OCI-LY7 (cell line): Measurements from ENCODE around the gene FAM181A. TPM values are rescaled to one million over a fixed set of nuclear protein-coding genes. Genes with fewer than 3 reads are reported as not detected.

Source experiments
- BruUV-seq: library from RNA; stranded (reverse); fragments of 400-500 nt; replicated peaks from 2 replicates; lab custom pipeline; 2021; lab: Mats Ljungman, UMichigan
- CTCF ChIA-PET: fragments of 300-600 bp; sonication (Branson Sonifier 250); formaldehyde crosslinking; loops from one replicate; lab custom pipeline; 2022; ENCODE audit warnings: antibody characterized with exemption; ENCODE audit not compliant: unreplicated experiment; lab: Charles Lee
- POLR2A ChIA-PET: fragments of 300-600 bp; sonication (Branson Sonifier 250); formaldehyde crosslinking; loops from one replicate; lab custom pipeline; 2022; ENCODE audit warnings: antibody characterized with exemption; lab: Charles Lee
- DNase-seq: peaks from one replicate; pipeline ENCODE4 v3.0.0-alpha.2; 2015; ENCODE audit warnings: low spot score
- H2AFZ ChIP-seq: fragments of 200-600 bp; sonication (generic), shearing (Covaris generic); 2 replicates; pipeline ENCODE4 v1.6.1; 2014; ENCODE audit warnings: mild to moderate bottlenecking, antibody characterized with exemption, low read length, moderate library complexity
- H3K27ac ChIP-seq: fragments of 200-600 bp; sonication (generic); 2 replicates; pipeline ENCODE4 v1.5.1; 2014; ENCODE audit warnings: mixed run types, low read depth, mild to moderate bottlenecking, moderate library complexity, low read length, inconsistent platforms; ENCODE audit not compliant: poor library complexity, severe bottlenecking
- H3K36me3 ChIP-seq: fragments of 200-600 bp; sonication (generic); 2 replicates; pipeline ENCODE4 v1.6.1; 2014; ENCODE audit warnings: mild to moderate bottlenecking, antibody characterized with exemption, low read length, moderate library complexity, mixed read lengths; ENCODE audit not compliant: insufficient read depth
- H3K4me1 ChIP-seq: fragments of 200-600 bp; sonication (generic); 2 replicates; pipeline ENCODE4 v1.5.1; 2014; ENCODE audit warnings: mild to moderate bottlenecking, low read length; ENCODE audit not compliant: insufficient read depth, poor library complexity, severe bottlenecking
- H3K4me2 ChIP-seq: fragments of 200-600 bp; sonication (generic); 2 replicates; pipeline ENCODE4 v1.6.1; 2014; ENCODE audit warnings: mild to moderate bottlenecking, low read length
- H3K4me3 ChIP-seq: fragments of 200-600 bp; sonication (generic); 2 replicates; pipeline ENCODE4 v1.5.1; 2014; ENCODE audit warnings: mild to moderate bottlenecking, low read depth, low read length; ENCODE audit not compliant: poor library complexity, severe bottlenecking
- H3K79me2 ChIP-seq: fragments of 200-600 bp; sonication (generic); 2 replicates; pipeline ENCODE4 v1.6.1; 2016; ENCODE audit warnings: low read depth, mild to moderate bottlenecking, low read length, moderate library complexity, mixed read lengths; ENCODE audit not compliant: insufficient read depth
- H3K9me2 ChIP-seq: fragments of 200-600 bp; sonication (generic); 2 replicates; pipeline ENCODE4 v1.6.1; 2016; ENCODE audit warnings: mild to moderate bottlenecking, low read length, mixed read lengths; ENCODE audit not compliant: insufficient read depth
- H3K9me3 ChIP-seq: fragments of 200-600 bp; sonication (generic); 2 replicates; pipeline ENCODE4 v1.6.1; 2014; ENCODE audit warnings: mild to moderate bottlenecking, mixed run types, low read length, mixed read lengths
- H4K20me1 ChIP-seq: fragments of 200-600 bp; sonication (generic); 2 replicates; pipeline ENCODE4 v1.6.1; 2014; ENCODE audit warnings: mild to moderate bottlenecking, antibody characterized with exemption, low read length, moderate library complexity, mixed read lengths; ENCODE audit not compliant: insufficient read depth
- CTCF ChIP-seq: fragments of 200-600 bp; sonication (generic); conservative IDR thresholded peaks from 2 replicates; pipeline ENCODE4 v1.5.1; 2014; ENCODE audit warnings: mild to moderate bottlenecking, antibody characterized with exemption, low read length, moderate library complexity, mixed read lengths
- EZH2phosphoT487 ChIP-seq: fragments of 200-600 bp; sonication (generic); IDR thresholded peaks from 2 replicates; pipeline ENCODE4 v1.6.1; 2018; ENCODE audit warnings: low read depth, borderline replicate concordance, mild to moderate bottlenecking, mixed run types, antibody characterized with exemption, low read length, moderate library complexity, mixed read lengths
- intact Hi-C: fragments of 100-400 bp; cut with micrococcal nuclease; formaldehyde crosslinking; loops from one replicate; pipeline ENCODE4 v1.10.0; 2022; ENCODE audit not compliant: unreplicated experiment
- total RNA-seq, 2 experiments: library from RNA; depleted of rRNA in 1 of 2; stranded (reverse); fragments of >200 nt in 1 of 2; shearing (Covaris generic) in 1 of 2; gene quantifications; 2 replicates each; pipeline ENCODE4 v1.2.3, GENCODE V29; 2014 to 2022

The FAM181A gene
- total RNA-seq, 2 experiments from 2014 or later = not detected

GRCh38 chr14:93917141-93917540 lies 10.0 kb upstream of the FAM181A start:
- H3K27ac ChIP-seq = no peak overlapping the region
- intact Hi-C loops = no loop called here

DNA sequence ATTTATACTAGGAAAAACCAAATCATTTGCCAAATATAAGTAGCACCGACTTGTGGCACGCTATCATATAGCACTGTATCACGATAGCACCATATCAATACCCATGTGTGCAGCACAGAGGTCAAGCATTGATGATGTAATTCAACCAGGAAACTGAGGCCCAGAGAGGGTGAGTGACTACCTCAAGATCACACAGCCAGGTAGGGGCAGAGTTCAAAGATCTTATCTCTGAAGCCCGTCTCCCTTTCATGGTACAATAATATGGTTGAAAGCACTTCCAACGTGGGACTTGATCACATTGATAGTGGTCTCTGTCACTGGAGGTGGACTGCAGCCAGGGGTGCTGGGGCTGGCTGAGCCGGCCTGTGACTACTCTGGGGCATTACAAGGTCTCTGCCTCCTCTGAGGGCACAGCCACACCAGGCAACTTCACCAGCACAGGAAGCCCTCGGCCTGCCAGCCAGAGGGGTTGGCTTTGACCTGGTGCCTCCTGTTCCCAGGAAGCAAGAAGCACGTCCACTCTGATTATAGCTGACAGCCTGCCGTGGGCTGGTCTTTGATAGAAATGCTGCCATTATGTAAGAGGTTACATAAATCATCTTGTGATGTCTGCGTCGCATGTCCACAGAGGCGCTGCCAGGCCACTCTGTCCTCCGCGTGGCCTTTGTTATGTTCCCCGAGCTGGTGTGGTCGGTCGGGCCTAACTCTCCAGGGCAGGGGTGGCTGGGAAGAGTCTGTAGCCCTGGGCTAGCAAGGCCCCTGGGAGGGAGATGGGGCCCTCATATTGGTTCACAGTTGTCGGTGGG lies 5.9 kb upstream of the FAM181A start:
- CTCF ChIA-PET = no interaction called here
- H3K9me3 ChIP-seq = no peaks in the 10 kb centered on the region
- H3K4me1 ChIP-seq = no peaks in the 10 kb centered on the region
- H2AFZ ChIP-seq = no peak overlapping the region
- no peak overlapping the region for H3K4me3 ChIP-seq
- POLR2A ChIA-PET = interaction anchor here (1.1 kb wide), 1 partner anchor 72 kb away, joined by 3 read pairs; no protein-coding TSS in a partner anchor
- no peak overlapping the region for H3K4me2 ChIP-seq
- intact Hi-C loops = no loop called here
- no peaks in the 10 kb centered on the region for H3K79me2 ChIP-seq
- TF ChIP-seq EZH2phosphoT487 (no peak), CTCF (no peak)
- no peaks in the 10 kb centered on the region for H4K20me1 ChIP-seq
- DNase-seq = no peak
- H3K27ac ChIP-seq = no peak overlapping the region
- no peaks in the 10 kb centered on the region for H3K9me2 ChIP-seq
- H3K36me3 ChIP-seq = no peaks in the 10 kb centered on the region
- no TSS peak for BruUV-seq

More at GRCh38 chr14:93917141-93917540, 10.0 kb upstream of the FAM181A start:
- no peaks in the 10 kb centered on the region for H3K9me2 ChIP-seq
- no peaks in the 10 kb centered on the region for H3K79me2 ChIP-seq
- H3K4me3 ChIP-seq = no peak overlapping the region
- no peaks in the 10 kb centered on the region for H4K20me1 ChIP-seq
- no TSS peak for BruUV-seq
- DNase-seq = no peak
- H2AFZ ChIP-seq = no peak overlapping the region
- TF ChIP-seq EZH2phosphoT487 (no peak), CTCF (no peak)
- POLR2A ChIA-PET = no interaction called here
- no peaks in the 10 kb centered on the region for H3K9me3 ChIP-seq
- no peaks in the 10 kb centered on the region for H3K36me3 ChIP-seq
- no peaks in the 10 kb centered on the region for H3K4me1 ChIP-seq
- CTCF ChIA-PET = no interaction called here
- H3K4me2 ChIP-seq = no peak overlapping the region

DNA sequence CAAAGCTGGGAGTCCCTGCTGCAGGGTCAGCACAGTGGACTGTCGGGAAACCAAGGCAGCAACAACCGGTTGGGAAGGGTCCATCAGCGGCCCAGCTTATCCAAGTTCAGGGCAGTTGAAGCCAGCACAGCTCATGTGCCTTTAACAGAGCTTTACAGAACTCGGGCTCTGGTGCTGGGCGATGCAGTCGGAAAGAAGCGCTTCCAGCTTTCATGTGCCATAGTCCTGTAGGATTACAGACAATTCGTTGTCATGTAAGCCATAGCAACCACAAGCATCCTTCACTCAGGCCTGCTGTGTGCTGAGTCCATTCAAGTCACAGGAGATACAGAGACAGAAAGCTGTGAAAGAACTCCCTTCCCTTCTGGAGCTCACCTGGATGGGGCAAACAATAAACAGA lies 3.5 kb upstream of the FAM181A start:
- H3K4me3 ChIP-seq = no peak overlapping the region
- no peak overlapping the region for H2AFZ ChIP-seq
- no peak for DNase-seq
- no peak overlapping the region for H3K4me2 ChIP-seq
- H3K9me3 ChIP-seq = no peaks in the 10 kb centered on the region
- peaks cover 3% of the 10 kb centered on the region for H3K4me1 ChIP-seq
- no peaks in the 10 kb centered on the region for H3K79me2 ChIP-seq
- POLR2A ChIA-PET = no interaction called here
- intact Hi-C loops = no loop called here
- no TSS peak for BruUV-seq
- H4K20me1 ChIP-seq = no peaks in the 10 kb centered on the region
- no peak overlapping the region for H3K27ac ChIP-seq
- TF ChIP-seq EZH2phosphoT487 (no peak), CTCF (no peak)
- H3K9me2 ChIP-seq = no peaks in the 10 kb centered on the region
- no peaks in the 10 kb centered on the region for H3K36me3 ChIP-seq
- CTCF ChIA-PET = no interaction called here
